ENCODE measurements around the gene AGRP.

AGRP gene

GRCh38 chr16:67458121-67458641 is 25.2 kb downstream of the AGRP start:
- TF ChIP-seq CTCF (IDR thresholded peaks at IDR 0.05; ENCODE audit: low read depth, low read length, missing control alignments): no peak
- DNase-seq (ENCODE audit: extremely low read depth, low read depth): no peak
- H3K4me3 ChIP-seq (replicated peaks; ENCODE audit: low read depth, low read length): no peak overlapping the region

- no peak for TF ChIP-seq CTCF (IDR thresholded peaks at IDR 0.05; ENCODE audit: low read depth, low read length, missing control alignments)
- H3K4me3 ChIP-seq (replicated peaks; ENCODE audit: low read depth, low read length): no peak overlapping the region
- no peak for DNase-seq (ENCODE audit: extremely low read depth, low read depth)
Measured at GRCh38 chr16:67457611-67458010, 25.7 kb downstream of the AGRP start.

GRCh38 chr16:67456391-67457081 is 26.8 kb downstream of the AGRP start:
- no peak for DNase-seq (ENCODE audit: extremely low read depth, low read depth)
- peak; percentile 55 for TF ChIP-seq CTCF (IDR thresholded peaks at IDR 0.05; ENCODE audit: low read depth, low read length, missing control alignments)
- H3K4me3 ChIP-seq (replicated peaks; ENCODE audit: low read depth, low read length): no peak overlapping the region

GRCh38 chr16:67454852-67455251 is 28.5 kb downstream of the AGRP start:
- DNase-seq (ENCODE audit: extremely low read depth, low read depth): no peak
- TF ChIP-seq CTCF (IDR thresholded peaks at IDR 0.05; ENCODE audit: low read depth, low read length, missing control alignments): no peak
- H3K4me3 ChIP-seq (replicated peaks; ENCODE audit: low read depth, low read length): no peak overlapping the region

- no peak for TF ChIP-seq CTCF (IDR thresholded peaks at IDR 0.05; ENCODE audit: low read depth, low read length, missing control alignments)
- no peak overlapping the region for H3K4me3 ChIP-seq (replicated peaks; ENCODE audit: low read depth, low read length)
- no peak for DNase-seq (ENCODE audit: extremely low read depth, low read depth)
Measured at GRCh38 chr16:67454104-67454503, 29.2 kb downstream of the AGRP start.

GRCh38 chr16:67451704-67452435 is 31.5 kb downstream of the AGRP start:
- DNase-seq (ENCODE audit: extremely low read depth, low read depth): no peak
- no peak for TF ChIP-seq CTCF (IDR thresholded peaks at IDR 0.05; ENCODE audit: low read depth, low read length, missing control alignments)
- no peak overlapping the region for H3K4me3 ChIP-seq (replicated peaks; ENCODE audit: low read depth, low read length)
